B cell (primary cell): ENCODE data around the gene PRICKLE2. TPM values are rescaled to one million over a fixed set of nuclear protein-coding genes. Genes with fewer than 3 reads are reported as not detected.

ENCODE experiments used
- ATAC-seq: fragments of 200-7000 bp; cut with Tn5 transposase; one replicate; pipeline ENCODE4 v1.10.0; 2021; ENCODE audit warnings: low read depth, mild to moderate bottlenecking, moderate number of reproducible peaks, moderate library complexity
- CTCF ChIA-PET: fragments of 350-600 bp; sonication (Branson Sonifier 250); formaldehyde crosslinking; loops from one replicate; lab custom pipeline; 2021; ENCODE audit warnings: antibody characterized with exemption, inconsistent platforms; lab: Charles Lee
- POLR2A ChIA-PET: fragments of 350-600 bp; sonication (Branson Sonifier 250); formaldehyde crosslinking; loops from one replicate; lab custom pipeline; 2021; ENCODE audit warnings: antibody characterized with exemption; lab: Charles Lee
- DNase-seq: peaks from one replicate; pipeline ENCODE4 v3.0.0; 2013
- H2AFZ ChIP-seq: 2 replicates; pipeline ENCODE4 v1.6.1; 2012; ENCODE audit warnings: mild to moderate bottlenecking, low read depth, low read length; ENCODE audit not compliant: insufficient read depth, poor library complexity, severe bottlenecking
- H3K27ac ChIP-seq, 2 donors: 1 replicate in 1 of 2; 2 replicates in 1 of 2; pipeline ENCODE4 v1.5.1; 2012 to 2013; ENCODE audit warnings: low read length in 2 of 2, mild to moderate bottlenecking in 2 of 2, moderate library complexity in 1 of 2
- H3K27me3 ChIP-seq, 4 experiments: fragments of 200-600 bp in 1 of 4; sonication (generic) in 1 of 4; replicated peaks in 1 of 4; 1 replicate in 2 of 4; 2 replicates in 2 of 4; pipeline versions ENCODE4 v1.6.1 to v1.7.0; 2013 to 2016; ENCODE audit warnings: low read length in 3 of 4, mild to moderate bottlenecking in 2 of 4, mixed read lengths in 1 of 4, moderate library complexity in 1 of 4; ENCODE audit not compliant: insufficient read depth in 4 of 4, control insufficient read depth in 3 of 4; ENCODE audit errors: control extremely low read depth in 1 of 4
- H3K36me3 ChIP-seq, 2 experiments: replicated peaks in 1 of 2; 1 replicate in 1 of 2; 2 replicates in 1 of 2; pipeline versions ENCODE4 v1.6.1 to v1.7.1; 2013; ENCODE audit warnings: low read length in 1 of 2; ENCODE audit not compliant: insufficient read depth in 2 of 2, control insufficient read depth in 1 of 2; ENCODE audit errors: control extremely low read depth in 1 of 2, extremely low read depth in 1 of 2
- H3K4me1 ChIP-seq, 2 donors: fragments of 200-600 bp in 1 of 2; sonication (generic) in 1 of 2; 1 replicate in 1 of 2; 2 replicates in 1 of 2; pipeline versions ENCODE4 v1.5.1 to v1.6.1; 2013 to 2017; ENCODE audit warnings: low read length in 2 of 2; ENCODE audit not compliant: control insufficient read depth in 2 of 2, insufficient read depth in 2 of 2
- H3K4me2 ChIP-seq: replicated peaks from 2 replicates; pipeline ENCODE3; 2012; ENCODE audit warnings: mild to moderate bottlenecking, low read depth, low read length; ENCODE audit not compliant: poor library complexity, severe bottlenecking
- H3K4me3 ChIP-seq, 5 experiments: fragments of 200-600 bp in 1 of 5; sonication (generic) in 1 of 5; 1 replicate in 3 of 5; 2 replicates in 2 of 5; pipeline versions ENCODE4 v1.5.1 to v1.7.0; 2011 to 2016; ENCODE audit warnings: low read length in 4 of 5, mild to moderate bottlenecking in 4 of 5, low read depth in 2 of 5, control low read depth in 1 of 5, moderate library complexity in 1 of 5; ENCODE audit not compliant: insufficient read depth in 1 of 5; ENCODE audit errors: control extremely low read depth in 1 of 5, extremely low read depth in 1 of 5
- H3K79me2 ChIP-seq: fragments of 200-600 bp; sonication (generic); one replicate; pipeline ENCODE4 v1.6.0; 2016; ENCODE audit warnings: low read length; ENCODE audit not compliant: control insufficient read depth, insufficient read depth
- H3K9ac ChIP-seq: fragments of 200-600 bp; sonication (generic); 2 replicates; pipeline ENCODE4 v1.6.1; 2017; ENCODE audit warnings: mild to moderate bottlenecking, low read length, moderate library complexity
- H3K9me3 ChIP-seq, 3 donors: one replicate each; pipeline versions ENCODE4 v1.6.1 to v1.7.1; 2013; ENCODE audit warnings: low read length in 2 of 3; ENCODE audit not compliant: control insufficient read depth in 2 of 3, insufficient read depth in 1 of 3; ENCODE audit errors: control extremely low read depth in 1 of 3
- H4K20me1 ChIP-seq: 2 replicates; pipeline ENCODE4 v1.6.0; 2012; ENCODE audit warnings: mild to moderate bottlenecking, low read length; ENCODE audit not compliant: insufficient read depth, control insufficient read depth, poor library complexity, severe bottlenecking
- H3K27ac Mint-ChIP-seq: one replicate; pipeline ENCODE4 v1.8.0; 2021; ENCODE audit warnings: mixed read lengths
- H3K27me3 Mint-ChIP-seq: one replicate; pipeline ENCODE4 v1.8.0; 2021; ENCODE audit warnings: mixed read lengths
- H3K4me1 Mint-ChIP-seq: one replicate; pipeline ENCODE4 v1.8.0; 2021; ENCODE audit warnings: mixed read lengths
- H3K4me3 Mint-ChIP-seq: one replicate; pipeline ENCODE4 v1.8.0; 2021; ENCODE audit warnings: mixed read lengths
- H3K9me3 Mint-ChIP-seq: one replicate; pipeline ENCODE4 v1.8.0; 2022; ENCODE audit warnings: mixed read lengths; ENCODE audit not compliant: insufficient read depth
- EZH2 ChIP-seq: IDR thresholded peaks from 2 replicates; pipeline ENCODE4 v1.6.1; 2012; ENCODE audit warnings: borderline replicate concordance, low read depth, mild to moderate bottlenecking, moderate library complexity, low read length; ENCODE audit not compliant: insufficient read depth, poor library complexity, severe bottlenecking
- WGBS: methylation state at CpG from one replicate; pipeline ENCODE4 v1.1.5; 2013; ENCODE audit warnings: missing lambda C conversion rate; ENCODE audit not compliant: insufficient coverage; 5-methylcytosine and 5-hydroxymethylcytosine counted together
- intact Hi-C: fragments of 100-400 bp; cut with micrococcal nuclease; formaldehyde crosslinking; loops from one replicate; pipeline ENCODE4 v1.10.0; 2022
- polyA plus RNA-seq: library from polyadenylated mRNA; depleted of rRNA; stranded (reverse); fragments of >200 nt; gene quantifications from 2 replicates; pipeline ENCODE4 v1.2.3, GENCODE V29; 2012
- total RNA-seq, 2 donors: library from RNA; stranded (reverse); fragments of 120-200 nt in 1 of 2; gene quantifications; 1 replicate in 1 of 2; 2 replicates in 1 of 2; pipeline versions ENCODE4 v1.2.3 to v1.2.4, GENCODE V29; 2013 to 2022
- TF ChIP-seq, protein P1 (sequence below): fragments of 200-600 bp; IDR thresholded peaks from one replicate; pipeline ENCODE4 v1.8.0; 2022; ENCODE audit warnings: antibody characterized with exemption, mild to moderate bottlenecking

PRICKLE2 gene
- total and polyA plus RNA-seq, 2 donors (not counting 1 experiment from before 2014, with no cell fraction given): 0.30 to 1.4 TPM

DNA sequence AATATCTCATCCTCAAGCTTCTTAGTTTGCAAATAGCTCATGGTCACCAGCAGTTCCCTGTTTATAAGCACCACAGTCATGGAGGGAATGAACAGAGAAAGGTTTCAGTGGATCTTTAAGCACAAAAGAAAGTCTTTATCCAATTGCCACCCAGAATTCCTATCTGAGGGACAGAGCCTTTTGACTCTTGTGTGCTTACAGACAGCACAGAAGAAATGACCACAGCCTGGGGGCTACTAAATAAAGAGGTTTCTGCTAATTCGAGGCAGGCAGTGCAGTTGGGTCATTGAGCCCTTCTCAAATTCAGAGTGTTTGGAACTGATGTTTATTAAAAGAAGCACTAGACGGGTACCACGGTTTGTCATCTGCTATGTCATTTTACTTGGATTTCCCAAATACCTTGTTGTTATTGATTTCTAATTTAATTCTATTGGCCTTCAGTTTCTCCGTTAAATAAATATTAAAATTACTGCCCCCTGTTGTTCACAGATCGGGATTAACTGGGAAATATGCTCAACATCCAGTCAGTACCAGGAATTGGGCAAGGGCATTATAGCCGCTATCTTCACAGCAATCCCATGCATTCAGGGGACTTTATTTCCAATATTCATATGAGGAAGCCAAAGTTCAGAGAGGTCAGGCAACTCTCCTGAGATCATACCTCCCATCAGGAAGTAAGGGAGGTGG is 3.6 kb downstream of the PRICKLE2 start:
- Histone ChIP-seq H3K9ac (no peak overlapping the region), H3K27me3 (no peaks in the 10 kb centered on the region), H3K9me3 (no peaks in the 10 kb centered on the region), H4K20me1 (no peaks in the 10 kb centered on the region), H3K79me2 (no peaks in the 10 kb centered on the region), H3K27ac (no peak overlapping the region), H3K4me3 (no peak overlapping the region), H3K36me3 (no peaks in the 10 kb centered on the region), H3K4me1 (peaks cover 0 to 15% of the 10 kb centered on the region in 2 donors), H2AFZ (no peak overlapping the region), H3K4me2 (no peak overlapping the region)
- ChIA-PET POLR2A (no interaction called here), CTCF (no interaction called here)
- no peak for DNase-seq
- intact Hi-C loops: no loop called here
- no peak overlapping the region for H3K4me3 Mint-ChIP-seq
- H3K4me1 Mint-ChIP-seq: peaks cover 13% of the 10 kb centered on the region
- no peaks in the 10 kb centered on the region for H3K9me3 Mint-ChIP-seq
- 93% methylated on average over 4 of the region's 6 CpGs for WGBS
- H3K27ac Mint-ChIP-seq: no peak overlapping the region
- H3K27me3 Mint-ChIP-seq: peaks cover 2% of the 10 kb centered on the region
- no peak for ATAC-seq
- TF ChIP-seq, protein P1, sequence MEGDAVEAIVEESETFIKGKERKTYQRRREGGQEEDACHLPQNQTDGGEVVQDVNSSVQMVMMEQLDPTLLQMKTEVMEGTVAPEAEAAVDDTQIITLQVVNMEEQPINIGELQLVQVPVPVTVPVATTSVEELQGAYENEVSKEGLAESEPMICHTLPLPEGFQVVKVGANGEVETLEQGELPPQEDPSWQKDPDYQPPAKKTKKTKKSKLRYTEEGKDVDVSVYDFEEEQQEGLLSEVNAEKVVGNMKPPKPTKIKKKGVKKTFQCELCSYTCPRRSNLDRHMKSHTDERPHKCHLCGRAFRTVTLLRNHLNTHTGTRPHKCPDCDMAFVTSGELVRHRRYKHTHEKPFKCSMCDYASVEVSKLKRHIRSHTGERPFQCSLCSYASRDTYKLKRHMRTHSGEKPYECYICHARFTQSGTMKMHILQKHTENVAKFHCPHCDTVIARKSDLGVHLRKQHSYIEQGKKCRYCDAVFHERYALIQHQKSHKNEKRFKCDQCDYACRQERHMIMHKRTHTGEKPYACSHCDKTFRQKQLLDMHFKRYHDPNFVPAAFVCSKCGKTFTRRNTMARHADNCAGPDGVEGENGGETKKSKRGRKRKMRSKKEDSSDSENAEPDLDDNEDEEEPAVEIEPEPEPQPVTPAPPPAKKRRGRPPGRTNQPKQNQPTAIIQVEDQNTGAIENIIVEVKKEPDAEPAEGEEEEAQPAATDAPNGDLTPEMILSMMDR: no peak
- no peak for TF ChIP-seq EZH2

DNA sequence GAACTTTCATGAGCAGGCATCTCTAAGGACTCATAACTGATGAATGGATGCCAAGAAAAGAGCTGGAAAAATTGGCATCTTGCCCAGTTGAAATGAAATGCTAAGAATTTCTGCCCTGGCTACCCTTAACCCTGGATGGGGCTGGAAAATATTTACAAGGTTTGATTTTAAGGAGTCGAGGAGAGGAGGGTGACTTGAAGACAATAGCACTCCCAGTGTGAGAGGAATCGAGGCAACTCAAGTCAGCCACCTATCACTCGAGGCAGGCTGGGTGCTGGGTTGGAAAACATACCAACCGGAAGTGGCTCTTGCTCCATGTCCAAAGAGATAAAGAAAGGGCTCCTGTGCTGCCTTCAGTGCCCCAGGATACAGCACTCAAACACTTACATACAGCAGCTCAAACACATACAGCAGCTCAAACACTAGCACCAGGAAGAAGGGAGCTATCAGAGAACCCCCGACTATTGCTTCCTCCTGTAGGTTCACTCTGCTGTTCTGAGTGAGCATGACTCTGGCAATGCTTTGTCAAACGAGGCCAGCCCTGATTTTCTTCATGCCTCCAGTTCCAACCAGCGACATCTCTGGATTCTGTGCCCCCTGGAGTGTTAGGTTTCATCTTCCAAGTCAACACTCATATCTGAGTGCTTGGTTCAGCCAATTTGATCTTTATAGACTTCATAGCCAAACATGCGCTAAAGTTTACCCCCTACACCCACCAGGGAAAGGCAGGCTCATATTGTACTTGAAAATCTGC is 4.9 kb downstream of the PRICKLE2 start:
- no peaks in the 10 kb centered on the region for H3K79me2 ChIP-seq
- no peaks in the 10 kb centered on the region for H3K9me3 Mint-ChIP-seq
- no peak overlapping the region for H3K9ac ChIP-seq
- TF ChIP-seq, protein P1: no peak
- no peak for TF ChIP-seq EZH2
- DNase-seq (no peak), ATAC-seq (no peak)
- peaks cover 10% of the 10 kb centered on the region for H3K4me1 Mint-ChIP-seq
- H3K36me3 ChIP-seq: no peaks in the 10 kb centered on the region
- H2AFZ ChIP-seq: no peak overlapping the region
- 78% methylated on average over 6 of the region's 8 CpGs for WGBS
- no peak overlapping the region for H3K4me3 ChIP-seq
- H3K27me3 Mint-ChIP-seq: no peaks in the 10 kb centered on the region
- intact Hi-C loops: no loop called here
- H3K27ac Mint-ChIP-seq: no peak overlapping the region
- H3K4me3 Mint-ChIP-seq: no peak overlapping the region
- ChIA-PET POLR2A (no interaction called here), CTCF (no interaction called here)
- no peaks in the 10 kb centered on the region for H4K20me1 ChIP-seq
- H3K9me3 ChIP-seq: no peaks in the 10 kb centered on the region
- no peak overlapping the region for H3K4me2 ChIP-seq
- peaks cover 0 to under 1% (median 0%) of the 10 kb centered on the region in 4 experiments for H3K27me3 ChIP-seq
- H3K27ac ChIP-seq: no peak overlapping the region
- peaks cover 0 to 11% of the 10 kb centered on the region in 2 donors for H3K4me1 ChIP-seq
